HG03520 (cell line): ENCODE data around the gene PKP1.

Experiments used
- ATAC-seq: cut with Tn5 transposase; IDR thresholded peaks from one replicate; pipeline ENCODE4 v1.9.1; 2021; ENCODE audit warnings: mild to moderate bottlenecking, moderate library complexity; ENCODE audit not compliant: unreplicated experiment

The PKP1 gene

GRCh38 chr1:201260648-201261311, 22.5 kb upstream of the PKP1 start:
- no peak for ATAC-seq

GRCh38 chr1:201261771-201262547, 21.3 kb upstream of the PKP1 start:
- no peak for ATAC-seq

- no peak for ATAC-seq
Measured at GRCh38 chr1:201262963-201263608, 20.2 kb upstream of the PKP1 start.

GRCh38 chr1:201264072-201264471, 19.2 kb upstream of the PKP1 start:
- no peak for ATAC-seq

- ATAC-seq, result no peak
Measured at GRCh38 chr1:201264554-201264953, 18.8 kb upstream of the PKP1 start.

GRCh38 chr1:201265756-201266155, 17.6 kb upstream of the PKP1 start:
- no peak for ATAC-seq

GRCh38 chr1:201266276-201266675, 17.0 kb upstream of the PKP1 start:
- ATAC-seq, result no peak

- ATAC-seq, result no peak
Measured at GRCh38 chr1:201266774-201267173, 16.5 kb upstream of the PKP1 start.

GRCh38 chr1:201267481-201268229, 15.7 kb upstream of the PKP1 start:
- ATAC-seq, result no peak

- no peak for ATAC-seq
Measured at GRCh38 chr1:201268604-201269151, 14.6 kb upstream of the PKP1 start.

- no peak for ATAC-seq
Measured at GRCh38 chr1:201269281-201269680, 14.0 kb upstream of the PKP1 start.

- ATAC-seq, result no peak
Measured at GRCh38 chr1:201269900-201270410, 13.4 kb upstream of the PKP1 start.

GRCh38 chr1:201270616-201271390, 12.5 kb upstream of the PKP1 start:
- ATAC-seq, result no peak

GRCh38 chr1:201272799-201273198, 10.5 kb upstream of the PKP1 start:
- ATAC-seq, result no peak

GRCh38 chr1:201274616-201275252, 8.6 kb upstream of the PKP1 start:
- ATAC-seq, result no peak

GRCh38 chr1:201275253-201275666, 8.0 kb upstream of the PKP1 start:
- ATAC-seq, result no peak

- ATAC-seq, result no peak
Measured at GRCh38 chr1:201276891-201277290, 6.4 kb upstream of the PKP1 start.

- no peak for ATAC-seq
Measured at GRCh38 chr1:201277441-201277840, 5.9 kb upstream of the PKP1 start.

- ATAC-seq, result no peak
Measured at GRCh38 chr1:201279313-201279712, 4.0 kb upstream of the PKP1 start.

- ATAC-seq, result no peak
Measured at GRCh38 chr1:201280884-201281283, 2.4 kb upstream of the PKP1 start.
